Transverse colon (tissue), 4 donors: ENCODE results near the gene NFIC. TPM values are rescaled to one million over a fixed set of nuclear protein-coding genes. Genes with fewer than 3 reads are reported as not detected.

Experiments
- DNase-seq: peaks from one replicate; pipeline ENCODE4 v3.0.0-alpha.2; 2019
- H3K27ac ChIP-seq, 4 donors: fragments of 200-600 bp; sonication (generic); 2 replicates each; pipeline ENCODE4 v1.5.1; 2016 to 2018; ENCODE audit warnings: inconsistent platforms in 4 of 4
- H3K27me3 ChIP-seq: fragments of 200-600 bp; sonication (generic); 2 replicates; pipeline ENCODE4 v1.5.1; 2017; ENCODE audit warnings: inconsistent platforms
- H3K36me3 ChIP-seq, 4 donors: fragments of 200-600 bp; sonication (generic); 2 replicates each; pipeline ENCODE4 v1.5.1; 2017 to 2019; ENCODE audit warnings: inconsistent platforms in 4 of 4
- H3K4me1 ChIP-seq, 4 donors: fragments of 200-600 bp; sonication (generic); 2 replicates each; pipeline ENCODE4 v1.5.1; 2017 to 2020; ENCODE audit warnings: inconsistent platforms in 4 of 4
- H3K4me3 ChIP-seq, 4 donors: fragments of 200-600 bp; sonication (generic); 1 replicate in 1 of 4; 2 replicates in 3 of 4; pipeline versions ENCODE4 v1.5.1 to v1.6.1; 2017 to 2019; ENCODE audit warnings: inconsistent platforms in 4 of 4
- H3K9me3 ChIP-seq, 2 donors: fragments of 200-600 bp; sonication (generic); 2 replicates each; pipeline ENCODE4 v1.5.1; 2017 to 2019; ENCODE audit warnings: inconsistent platforms in 2 of 2
- CTCF ChIP-seq, 5 experiments: fragments of 200-600 bp in 3 of 5; fragments of 450-650 bp in 2 of 5; sonication (generic) in 3 of 5; IDR thresholded peaks; 1 replicate in 2 of 5; 2 replicates in 3 of 5; pipeline ENCODE4 v1.5.1; 2016 to 2017; ENCODE audit warnings: antibody characterized with exemption in 5 of 5, inconsistent platforms in 3 of 5, mild to moderate bottlenecking in 2 of 5, moderate library complexity in 1 of 5
- EP300 ChIP-seq: sonication (generic); formaldehyde crosslinking; IDR thresholded peaks from one replicate; pipeline ENCODE4 v1.6.1; 2017; ENCODE audit warnings: antibody characterized with exemption, low read depth
- POLR2A ChIP-seq: fragments of 450-650 bp; IDR thresholded peaks from one replicate; pipeline ENCODE4 v1.6.1; 2016; ENCODE audit warnings: antibody characterized with exemption, mild to moderate bottlenecking, moderate library complexity
- POLR2AphosphoS5 ChIP-seq, 3 donors: sonication (generic); formaldehyde crosslinking; IDR thresholded peaks; one replicate each; pipeline ENCODE4 v1.6.1; 2016; ENCODE audit warnings: antibody characterized with exemption in 3 of 3
- WGBS, 2 donors: methylation state at CpG; one replicate each; pipeline ENCODE4 v1.1.5; 2018; ENCODE audit warnings: low coverage in 1 of 2; 5-methylcytosine and 5-hydroxymethylcytosine counted together
- in situ Hi-C, 4 donors: fragments of 200-750 bp; cut with MboI; loops; one replicate each; pipeline versions ENCODE4 v1.15.0 to v1.15.1; 2017; ENCODE audit warnings: low sequenced_read_pairs in 3 of 4, low pct_ligation_motif_present in 1 of 4, low pct_unique_long_range_greater_than_20kb in 1 of 4
- intact Hi-C: fragments of 100-400 bp; cut with DNase I; formaldehyde crosslinking; loops from one replicate; pipeline ENCODE4 v1.15.1; 2023; ENCODE audit warnings: low total_unique reads
- total RNA-seq, 4 donors: library from RNA; depleted of rRNA; stranded (reverse); fragments of >200 nt; gene quantifications; one replicate each; pipeline ENCODE4 v1.1.0, GENCODE V29; 2016

NFIC gene
- total RNA-seq, 4 donors from 2014 or later, result 39.9 to 145 (median 68.1) TPM

GRCh38 chr19:3381701-3382372 lies 15.5 kb downstream of the NFIC start:
- Histone ChIP-seq H3K27ac (peak overlapping the region in 3 of 4 donors; percentile 89 to 99 (median 90)), H3K4me3 (no peak overlapping the region), H3K27me3 (no peaks in the 10 kb centered on the region), H3K4me1 (peaks cover 35 to 59% (median 44%) of the 10 kb centered on the region in 4 donors), H3K9me3 (no peaks in the 10 kb centered on the region), H3K36me3 (peaks cover 0 to 5% (median 0%) of the 10 kb centered on the region in 4 donors)
- WGBS, 2 donors, result 95% methylated on average over 7 to 59 of the region's 59 CpGs
- TF ChIP-seq POLR2A, result no peak
- TF ChIP-seq EP300, result no peak
- no peak for DNase-seq
- in situ Hi-C loops (no loop called here), intact Hi-C loops (no loop called here)

- Histone ChIP-seq H3K27me3 (no peaks in the 10 kb centered on the region), H3K36me3 (peaks cover 0 to 5% (median 0%) of the 10 kb centered on the region in 4 donors), H3K9me3 (no peaks in the 10 kb centered on the region), H3K4me1 (peaks cover 42 to 67% (median 51%) of the 10 kb centered on the region in 4 donors), H3K27ac (peak overlapping the region; percentile 83 to 99 (median 90)), H3K4me3 (no peak overlapping the region)
- no peak for TF ChIP-seq EP300
- no peak for TF ChIP-seq CTCF (IDR thresholded peaks at IDR 0.05)
- TF ChIP-seq POLR2A, result no peak
- DNase-seq, result no peak
- intact Hi-C loops (no loop called here), in situ Hi-C loops (no loop called here)
- WGBS, 2 donors, result 85 to 100% methylated on average over 6 to 14 of the region's 14 CpGs
Measured at GRCh38 chr19:3382460-3383100, 16.2 kb downstream of the NFIC start.

- TF ChIP-seq CTCF (IDR thresholded peaks at IDR 0.05), result no peak
- TF ChIP-seq EP300, result no peak
- no peak for TF ChIP-seq POLR2A
- peak in 2 of 3 donors; percentile 10 to 41 for TF ChIP-seq POLR2AphosphoS5 (IDR thresholded peaks at IDR 0.05)
- Histone ChIP-seq H3K27me3 (no peaks in the 10 kb centered on the region), H3K36me3 (peaks cover 0 to 5% (median 0%) of the 10 kb centered on the region in 4 donors), H3K27ac (peak overlapping the region; percentile 83 to 99 (median 90)), H3K4me1 (peaks cover 49 to 73% (median 58%) of the 10 kb centered on the region in 4 donors), H3K4me3 (no peak overlapping the region), H3K9me3 (no peaks in the 10 kb centered on the region)
- WGBS, 2 donors, result 65 to 67% methylated on average over 3 to 13 of the region's 13 CpGs
- in situ Hi-C loops, result no loop called here
- DNase-seq, result no peak
- intact Hi-C loops, result no loop called here
Measured at GRCh38 chr19:3383121-3383722, 16.8 kb downstream of the NFIC start.

- H3K27ac ChIP-seq, result peak overlapping the region; percentile 83 to 99 (median 90)
- in situ Hi-C loops (no loop called here), intact Hi-C loops (no loop called here)
- WGBS, 2 donors, result 80% methylated on average over 24 of the region's 25 CpGs; no CpG with 5 or more reads in 1 of the 2 donors
- peaks cover 55 to 80% (median 68%) of the 10 kb centered on the region in 4 donors for H3K4me1 ChIP-seq
- TF ChIP-seq CTCF (IDR thresholded peaks at IDR 0.05) (no peak), POLR2AphosphoS5 (IDR thresholded peaks at IDR 0.05) (peak in 2 of 3 donors; percentile 49 to 79)
- H3K27me3 ChIP-seq, result no peaks in the 10 kb centered on the region
- peaks cover 0 to 3% (median 0%) of the 10 kb centered on the region in 4 donors for H3K36me3 ChIP-seq
- H3K4me3 ChIP-seq, result peak overlapping the region in 1 of 4 donors; percentile 2
- no peaks in the 10 kb centered on the region for H3K9me3 ChIP-seq
- no peak for DNase-seq
Measured at GRCh38 chr19:3386447-3387234, 20.3 kb downstream of the NFIC start.
